Liver (tissue), 3 donors: Measurements from ENCODE around the gene GTF2H1.

Experiments
- ATF3 ChIP-seq: IDR thresholded peaks from 2 replicates; pipeline ENCODE4 v1.6.1; 2016; ENCODE audit warnings: antibody characterized with exemption
- EGR1 ChIP-seq, 2 donors: IDR thresholded peaks; 2 replicates each; pipeline ENCODE4 v1.6.1; 2016 to 2018; ENCODE audit warnings: antibody characterized with exemption in 2 of 2, low read depth in 2 of 2
- GABPA ChIP-seq, 2 donors: IDR thresholded peaks in 1 of 2; conservative IDR thresholded peaks in 1 of 2; 2 replicates each; pipeline ENCODE4 v1.6.1; 2016; ENCODE audit warnings: antibody characterized with exemption in 2 of 2, mild to moderate bottlenecking in 1 of 2, moderate library complexity in 1 of 2
- JUND ChIP-seq, 2 donors: IDR thresholded peaks; 2 replicates each; pipeline ENCODE4 v1.6.1; 2016; ENCODE audit warnings: antibody characterized with exemption in 2 of 2
- MAX ChIP-seq: IDR thresholded peaks from 2 replicates; pipeline ENCODE4 v1.6.1; 2016; ENCODE audit warnings: antibody characterized with exemption
- NR2F2 ChIP-seq: IDR thresholded peaks from 2 replicates; pipeline ENCODE4 v1.6.1; 2016; ENCODE audit warnings: antibody characterized with exemption
- RAD21 ChIP-seq, 2 donors: IDR thresholded peaks; 2 replicates each; pipeline ENCODE4 v1.6.1; 2016; ENCODE audit warnings: antibody characterized with exemption in 2 of 2, mild to moderate bottlenecking in 2 of 2
- RXRA ChIP-seq, 2 donors: IDR thresholded peaks; 2 replicates each; pipeline ENCODE4 v1.6.1; 2017 to 2018; ENCODE audit warnings: antibody characterized with exemption in 2 of 2, mild to moderate bottlenecking in 1 of 2
- TF ChIP-seq, protein P1 (sequence below): fragments of 150-350 bp; IDR thresholded peaks from 2 replicates; pipeline ENCODE4 v1.5.1; 2017; ENCODE audit warnings: improper control_type of control experiment, low read depth, low read length; ENCODE audit not compliant: missing input control
- TF ChIP-seq, protein P2 (sequence below): IDR thresholded peaks from 2 replicates; pipeline ENCODE4 v1.6.1; 2016; ENCODE audit warnings: antibody characterized with exemption
- donor health status: healthy.
- donor health status: healthy.

- TF ChIP-seq, protein P1, sequence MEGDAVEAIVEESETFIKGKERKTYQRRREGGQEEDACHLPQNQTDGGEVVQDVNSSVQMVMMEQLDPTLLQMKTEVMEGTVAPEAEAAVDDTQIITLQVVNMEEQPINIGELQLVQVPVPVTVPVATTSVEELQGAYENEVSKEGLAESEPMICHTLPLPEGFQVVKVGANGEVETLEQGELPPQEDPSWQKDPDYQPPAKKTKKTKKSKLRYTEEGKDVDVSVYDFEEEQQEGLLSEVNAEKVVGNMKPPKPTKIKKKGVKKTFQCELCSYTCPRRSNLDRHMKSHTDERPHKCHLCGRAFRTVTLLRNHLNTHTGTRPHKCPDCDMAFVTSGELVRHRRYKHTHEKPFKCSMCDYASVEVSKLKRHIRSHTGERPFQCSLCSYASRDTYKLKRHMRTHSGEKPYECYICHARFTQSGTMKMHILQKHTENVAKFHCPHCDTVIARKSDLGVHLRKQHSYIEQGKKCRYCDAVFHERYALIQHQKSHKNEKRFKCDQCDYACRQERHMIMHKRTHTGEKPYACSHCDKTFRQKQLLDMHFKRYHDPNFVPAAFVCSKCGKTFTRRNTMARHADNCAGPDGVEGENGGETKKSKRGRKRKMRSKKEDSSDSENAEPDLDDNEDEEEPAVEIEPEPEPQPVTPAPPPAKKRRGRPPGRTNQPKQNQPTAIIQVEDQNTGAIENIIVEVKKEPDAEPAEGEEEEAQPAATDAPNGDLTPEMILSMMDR: no peak
- no peak for TF ChIP-seq MAX
- no peak for TF ChIP-seq RXRA (IDR thresholded peaks at IDR 0.05)
- no peak for TF ChIP-seq ATF3
- TF ChIP-seq NR2F2: no peak
- TF ChIP-seq JUND (IDR thresholded peaks at IDR 0.05): no peak
- no peak for TF ChIP-seq RAD21 (IDR thresholded peaks at IDR 0.05)
- TF ChIP-seq EGR1 (IDR thresholded peaks at IDR 0.05; ENCODE audit: low read depth in 2 of 2): no peak
- no peak for TF ChIP-seq GABPA (IDR thresholded peaks at IDR 0.05 in 1 of 2, conservative IDR thresholded peaks at IDR 0.05 in 1 of 2)
- TF ChIP-seq, protein P2, sequence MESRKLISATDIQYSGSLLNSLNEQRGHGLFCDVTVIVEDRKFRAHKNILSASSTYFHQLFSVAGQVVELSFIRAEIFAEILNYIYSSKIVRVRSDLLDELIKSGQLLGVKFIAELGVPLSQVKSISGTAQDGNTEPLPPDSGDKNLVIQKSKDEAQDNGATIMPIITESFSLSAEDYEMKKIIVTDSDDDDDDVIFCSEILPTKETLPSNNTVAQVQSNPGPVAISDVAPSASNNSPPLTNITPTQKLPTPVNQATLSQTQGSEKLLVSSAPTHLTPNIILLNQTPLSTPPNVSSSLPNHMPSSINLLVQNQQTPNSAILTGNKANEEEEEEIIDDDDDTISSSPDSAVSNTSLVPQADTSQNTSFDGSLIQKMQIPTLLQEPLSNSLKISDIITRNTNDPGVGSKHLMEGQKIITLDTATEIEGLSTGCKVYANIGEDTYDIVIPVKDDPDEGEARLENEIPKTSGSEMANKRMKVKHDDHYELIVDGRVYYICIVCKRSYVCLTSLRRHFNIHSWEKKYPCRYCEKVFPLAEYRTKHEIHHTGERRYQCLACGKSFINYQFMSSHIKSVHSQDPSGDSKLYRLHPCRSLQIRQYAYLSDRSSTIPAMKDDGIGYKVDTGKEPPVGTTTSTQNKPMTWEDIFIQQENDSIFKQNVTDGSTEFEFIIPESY: no peak
These were observed 30.2 kb downstream of the GTF2H1 start for GRCh38 chr11:18352581-18352980.
